ENCODE measurements around the gene KCND3.

GRCh38 chr1:111870181-111870580 is 119.3 kb downstream of the KCND3 start:
- TF ChIP-seq CTCF (IDR thresholded peaks at IDR 0.05; ENCODE audit: insufficient read depth, low read depth, low read length) (no peak), EZH2 (IDR thresholded peaks at IDR 0.05; ENCODE audit: insufficient read depth, low read length) (no peak)

Data from astrocyte (in vitro differentiated cells and primary cell).